NCI-H1048 (cell line): ENCODE results near the gene CCNG2.

ENCODE experiments used
- DNase-seq: peaks from one replicate; lab custom pipeline; 2025; lab: John Stamatoyannopoulos, UW

Gene CCNG2

GRCh38 chr4:77177199-77177598 is 20.2 kb downstream of the CCNG2 start:
- no peak for DNase-seq

- DNase-seq: no peak
These were observed 21.6 kb downstream of the CCNG2 start for GRCh38 chr4:77178560-77178959.

- DNase-seq: no peak
These were observed 22.5 kb downstream of the CCNG2 start for GRCh38 chr4:77179519-77179918.

GRCh38 chr4:77181720-77182119 is 24.7 kb downstream of the CCNG2 start:
- DNase-seq: no peak

- no peak for DNase-seq
These were observed 26.9 kb downstream of the CCNG2 start for GRCh38 chr4:77183777-77184420.

- no peak for DNase-seq
These were observed 28.0 kb downstream of the CCNG2 start for GRCh38 chr4:77184974-77185373.

- no peak for DNase-seq
These were observed 28.7 kb downstream of the CCNG2 start for GRCh38 chr4:77185686-77186085.

- no peak for DNase-seq
These were observed 30.3 kb downstream of the CCNG2 start for GRCh38 chr4:77187322-77187721.

- no peak for DNase-seq
These were observed 31.7 kb downstream of the CCNG2 start for GRCh38 chr4:77188498-77189220.

- DNase-seq: no peak
These were observed 32.4 kb downstream of the CCNG2 start for GRCh38 chr4:77189412-77189811.

- DNase-seq: no peak
These were observed 33.0 kb downstream of the CCNG2 start for GRCh38 chr4:77190053-77190452.

GRCh38 chr4:77193046-77193445 is 36.0 kb downstream of the CCNG2 start:
- DNase-seq: no peak

GRCh38 chr4:77193511-77194102 is 36.6 kb downstream of the CCNG2 start:
- DNase-seq: no peak

- DNase-seq: no peak
These were observed 37.4 kb downstream of the CCNG2 start for GRCh38 chr4:77194366-77194765.

GRCh38 chr4:77194989-77195388 is 38.0 kb downstream of the CCNG2 start:
- no peak for DNase-seq

GRCh38 chr4:77196866-77197265 is 39.9 kb downstream of the CCNG2 start:
- no peak for DNase-seq

GRCh38 chr4:77197361-77197760 is 40.4 kb downstream of the CCNG2 start:
- DNase-seq: no peak

GRCh38 chr4:77197831-77198230 is 40.8 kb downstream of the CCNG2 start:
- no peak for DNase-seq

GRCh38 chr4:77199276-77199675 is 42.3 kb downstream of the CCNG2 start:
- no peak for DNase-seq

GRCh38 chr4:77199701-77200100 is 42.7 kb downstream of the CCNG2 start:
- DNase-seq: no peak

- no peak for DNase-seq
These were observed 44.3 kb downstream of the CCNG2 start for GRCh38 chr4:77201343-77201742.

- DNase-seq: no peak
These were observed 44.9 kb downstream of the CCNG2 start for GRCh38 chr4:77201857-77202256.

GRCh38 chr4:77202491-77202890 is 45.5 kb downstream of the CCNG2 start:
- no peak for DNase-seq
